HT1080 (cell line): ENCODE data around the gene SUSD6. TPM values are rescaled to one million over a fixed set of nuclear protein-coding genes. Genes with fewer than 3 reads are reported as not detected.
"Not testable (repeated sequence)": the region's sequence is repeated elsewhere in the genome, so short reads cannot be mapped to it uniquely, and the experiment has no call there.

Experiments
- DNase-seq: peaks from one replicate; pipeline ENCODE4 v3.0.0-alpha.2; 2015; ENCODE audit warnings: low read depth
- total RNA-seq: library from RNA; depleted of rRNA; stranded (reverse); fragments of >200 nt; shearing (Covaris generic); gene quantifications from 2 replicates; pipeline ENCODE4 v1.2.3, GENCODE V29; 2014

The SUSD6 gene
- total RNA-seq, 1 experiment from 2014 or later: 4.3 TPM

DNA sequence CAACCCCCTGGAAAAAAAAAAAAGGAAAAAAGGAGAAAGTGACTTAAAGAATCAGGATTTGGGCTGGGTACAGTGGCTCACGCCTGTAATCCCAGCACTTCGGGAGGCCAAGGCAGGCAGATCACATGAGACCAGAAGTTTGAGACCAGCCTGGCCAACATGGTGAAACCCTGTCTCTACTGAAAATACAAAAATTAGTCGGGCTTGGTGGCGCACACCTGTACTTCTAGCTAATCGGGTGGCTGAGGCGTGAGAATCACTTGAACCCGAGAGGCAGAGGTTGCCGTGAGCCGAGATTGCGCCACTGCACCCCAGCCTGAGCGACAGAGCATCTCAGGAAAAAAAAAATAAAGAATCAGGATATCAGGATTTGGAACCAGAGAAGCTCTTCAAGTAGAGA lies 36.2 kb downstream of the SUSD6 start:
- not testable (repeated sequence) for DNase-seq

DNA sequence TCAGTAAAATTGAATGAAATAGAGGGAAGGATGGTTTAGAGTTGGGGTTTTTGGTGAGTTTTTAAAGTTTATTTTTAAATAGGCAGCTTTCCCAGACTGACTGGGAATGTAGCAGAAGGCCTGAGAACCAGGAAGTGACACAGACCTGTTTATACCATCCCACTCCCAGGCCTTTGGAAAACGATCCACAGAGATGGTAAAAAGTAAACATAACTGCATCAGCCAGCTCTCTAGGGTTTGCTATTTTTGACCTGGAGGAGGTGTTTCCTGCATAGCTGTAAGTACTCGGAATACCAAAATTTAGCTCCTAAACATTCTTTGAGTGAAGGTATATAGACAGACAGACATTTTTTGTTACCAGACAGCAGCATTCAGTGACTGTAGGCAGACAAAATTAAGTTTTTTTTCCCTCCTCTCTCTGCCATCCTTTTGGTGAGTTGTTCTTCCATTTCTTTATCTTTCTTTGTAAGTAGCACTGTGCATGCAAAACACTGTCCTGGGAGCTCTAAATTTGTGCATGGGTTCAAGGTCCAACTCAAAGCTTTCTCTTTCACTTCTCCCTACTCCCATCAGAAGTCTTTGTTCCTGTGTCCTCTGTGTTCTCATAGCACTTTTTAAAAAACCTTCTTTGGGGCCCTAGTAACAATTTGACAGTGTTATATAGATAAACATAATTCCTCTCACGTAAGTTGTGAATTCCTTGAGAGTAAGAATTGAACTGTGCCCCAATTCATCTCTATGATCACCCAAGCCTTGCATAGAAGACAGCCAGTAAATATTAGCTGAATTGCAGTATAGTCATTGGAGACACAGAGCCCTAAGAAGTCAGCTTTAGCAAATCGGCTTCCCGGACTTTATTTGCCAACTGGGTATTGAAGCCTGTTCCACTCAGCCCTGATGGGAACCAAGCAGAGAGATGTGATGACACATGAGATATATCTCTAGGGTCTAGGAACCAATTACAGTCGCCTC lies 37.4 kb downstream of the SUSD6 start:
- DNase-seq: peak; percentile 86

DNA sequence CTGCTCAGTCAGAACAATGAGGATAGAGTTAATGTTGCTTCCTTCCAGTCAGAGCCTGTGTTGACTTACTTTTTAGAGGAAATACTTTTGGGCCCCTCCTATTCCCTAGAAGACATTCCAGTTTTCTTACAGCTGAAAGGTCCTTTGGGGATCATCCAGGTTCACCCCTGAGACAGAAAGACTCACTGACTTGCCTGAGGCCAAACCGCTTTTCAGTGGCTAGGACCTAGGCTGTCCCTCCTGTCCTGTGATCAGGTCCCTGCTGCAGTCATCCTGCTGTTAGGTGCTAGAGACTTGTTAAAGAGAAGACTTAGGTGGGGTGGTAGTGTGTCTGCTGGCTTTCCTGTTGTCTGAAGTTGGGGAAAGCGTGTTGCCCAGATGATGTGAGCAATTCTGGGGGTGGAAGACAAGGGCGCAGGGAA lies 39.6 kb downstream of the SUSD6 start:
- DNase-seq: no peak

DNA sequence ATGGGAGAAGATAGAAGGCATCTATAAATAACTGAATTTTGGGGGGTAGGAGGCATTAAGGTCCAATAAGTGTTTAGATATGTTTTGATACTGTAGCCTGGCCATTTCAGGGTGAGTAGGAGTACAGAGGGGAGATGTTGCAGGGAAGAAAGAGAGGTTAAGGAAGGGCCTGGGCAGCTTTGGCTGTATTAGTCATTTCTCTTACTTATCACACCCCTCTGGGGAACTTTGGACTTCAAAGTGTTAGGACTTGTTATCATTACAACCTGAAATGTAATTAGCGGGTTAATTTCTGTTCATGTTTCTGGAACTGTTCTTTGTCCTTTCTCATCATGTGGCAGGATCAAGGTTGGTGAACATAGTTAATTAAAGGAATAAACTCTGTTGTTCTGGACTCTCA lies 40.3 kb downstream of the SUSD6 start:
- DNase-seq: no peak

DNA sequence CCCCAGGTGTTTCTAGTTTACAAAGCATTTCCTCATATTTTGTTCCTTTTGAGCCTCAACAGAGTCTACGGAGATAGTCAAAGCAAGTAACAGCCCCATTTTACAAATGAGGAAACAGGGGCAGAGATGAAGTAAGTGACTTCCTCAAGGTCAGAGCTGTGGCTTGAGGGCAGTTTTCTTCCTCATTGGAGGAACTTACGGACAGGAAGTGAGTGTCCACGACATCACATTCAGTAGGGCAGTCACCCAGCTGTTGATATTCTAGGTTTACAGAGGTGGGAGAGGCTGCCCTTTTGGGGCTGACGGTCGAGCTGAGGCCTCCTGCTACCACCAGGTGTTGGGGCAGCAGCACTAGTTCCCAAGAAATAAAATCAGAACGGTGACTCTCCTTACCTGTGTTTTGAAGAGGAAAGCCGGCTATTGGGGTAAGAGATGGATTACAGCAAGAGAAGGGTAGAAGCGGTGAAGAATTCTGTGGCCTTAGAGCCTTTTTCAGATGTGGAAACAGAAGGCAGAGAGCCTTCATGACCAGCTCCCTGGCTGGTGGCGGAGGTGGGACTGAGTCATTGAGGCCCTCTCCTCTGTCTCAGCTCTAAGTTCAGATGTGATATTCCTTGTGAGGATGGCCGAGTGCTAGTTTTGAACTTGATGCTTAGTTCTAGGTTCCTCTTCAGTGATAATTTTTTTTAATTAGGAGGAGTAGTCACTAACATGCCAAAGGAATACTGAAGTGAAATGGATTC lies 41.7 kb downstream of the SUSD6 start:
- peak; percentile 18 for DNase-seq

DNA sequence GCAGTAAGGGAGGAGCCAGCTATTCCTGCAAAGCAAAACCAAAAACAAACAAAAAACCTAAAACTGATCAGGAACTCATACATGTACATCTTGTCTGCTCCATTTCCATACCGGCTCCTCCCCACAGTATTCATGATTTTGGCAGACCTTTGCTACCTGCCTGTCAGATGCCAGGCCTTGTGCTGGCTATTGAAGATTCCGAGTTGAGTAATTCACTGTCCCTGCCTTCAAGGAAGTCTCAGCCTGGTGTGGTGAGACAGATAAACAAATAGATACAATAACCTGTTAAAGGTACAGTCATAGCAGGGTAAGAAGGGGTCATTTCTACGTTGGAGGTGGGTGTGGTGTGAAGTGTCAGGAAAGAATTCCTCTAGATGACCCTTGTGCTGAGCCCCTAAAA lies 42.7 kb downstream of the SUSD6 start:
- DNase-seq: no peak

DNA sequence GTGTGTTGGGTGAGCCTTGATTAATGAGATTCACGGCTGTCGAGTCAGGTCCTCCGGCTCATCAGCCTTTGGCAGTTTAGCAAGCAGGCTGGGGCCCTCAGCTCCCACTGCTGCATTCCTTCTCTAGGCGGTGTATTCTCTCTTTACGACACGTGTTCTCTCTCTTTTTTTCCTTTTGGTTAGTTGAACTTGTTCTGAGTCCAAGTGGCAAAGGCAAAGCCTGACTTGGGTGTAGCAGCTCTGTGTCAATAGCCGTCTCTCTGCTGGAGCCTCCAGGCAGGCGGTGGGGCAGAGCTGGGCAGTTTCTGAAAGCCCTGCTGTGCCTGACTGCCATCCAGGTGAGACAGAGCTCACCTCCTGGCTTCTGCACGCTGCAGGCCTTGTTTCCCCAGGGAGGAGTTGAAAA lies 46.6 kb downstream of the SUSD6 start:
- peak; percentile 5 for DNase-seq

DNA sequence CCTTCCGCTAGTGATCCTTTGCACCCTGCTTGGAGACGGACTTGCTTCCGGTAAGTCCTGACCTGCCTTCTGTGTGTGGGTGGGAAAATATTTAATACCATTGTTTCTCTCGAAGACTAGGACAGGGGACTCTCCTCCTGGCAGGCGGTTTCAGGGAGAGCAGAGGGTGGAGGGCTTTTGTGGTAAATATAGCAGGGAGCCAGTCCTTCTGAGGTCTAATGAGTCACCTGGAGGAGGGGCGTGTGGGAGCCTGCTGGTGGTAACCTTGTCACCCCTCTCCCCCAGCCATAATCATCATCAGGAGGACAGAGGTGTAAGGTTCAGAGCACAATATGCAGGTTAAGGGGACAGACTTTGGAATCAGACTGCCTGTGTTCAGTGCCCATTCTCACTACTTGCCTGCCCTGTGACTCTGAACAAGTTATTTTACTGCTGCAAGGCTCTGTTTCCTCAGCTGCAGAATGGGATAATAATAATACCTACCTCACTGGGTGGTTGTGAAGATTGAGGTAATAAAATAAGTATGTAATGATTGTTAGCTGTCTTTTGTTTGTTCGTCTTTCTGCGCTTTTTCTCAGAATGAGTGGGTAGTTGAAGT lies 47.4 kb downstream of the SUSD6 start:
- peak; percentile 66 for DNase-seq

DNA sequence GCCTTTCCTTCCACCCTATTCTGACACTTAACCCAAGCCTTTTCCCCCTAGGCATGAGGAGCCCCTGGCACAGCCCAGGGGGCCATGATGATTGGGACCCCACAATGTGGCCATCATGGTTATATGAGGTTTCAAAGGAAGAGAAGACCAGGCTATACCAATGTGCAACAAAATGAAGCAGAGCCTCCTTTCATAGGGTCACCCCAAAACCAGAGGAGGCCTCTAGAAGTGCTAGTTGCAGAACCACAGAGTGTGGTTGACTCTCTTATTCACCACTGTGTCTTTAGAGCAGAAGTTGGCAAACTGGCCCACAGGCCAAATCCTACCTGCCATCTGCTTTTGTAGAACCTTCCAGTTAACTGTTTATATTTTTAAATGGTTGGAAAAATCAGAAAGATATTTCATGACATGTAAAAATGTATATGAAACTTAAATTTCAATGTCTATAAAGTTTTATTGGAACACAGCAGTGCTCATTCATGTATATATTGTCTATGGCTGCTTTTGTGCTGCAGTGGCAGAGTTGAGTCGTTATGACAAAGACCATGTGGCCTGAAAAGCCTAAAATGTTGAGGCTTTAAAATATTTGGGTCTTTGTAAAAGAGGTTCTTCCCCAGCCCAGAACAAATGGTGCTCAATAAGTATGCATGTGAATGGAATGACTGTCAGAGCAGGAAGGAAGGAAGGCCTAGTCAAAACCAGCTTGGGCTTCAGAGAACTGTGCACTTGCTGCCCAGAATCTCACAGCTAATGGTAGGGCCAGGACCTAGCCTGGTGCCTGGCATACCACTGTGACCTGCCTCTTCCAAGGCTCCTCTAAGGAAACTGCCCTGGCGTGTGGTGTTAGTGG lies 49.2 kb downstream of the SUSD6 start:
- no peak for DNase-seq

DNA sequence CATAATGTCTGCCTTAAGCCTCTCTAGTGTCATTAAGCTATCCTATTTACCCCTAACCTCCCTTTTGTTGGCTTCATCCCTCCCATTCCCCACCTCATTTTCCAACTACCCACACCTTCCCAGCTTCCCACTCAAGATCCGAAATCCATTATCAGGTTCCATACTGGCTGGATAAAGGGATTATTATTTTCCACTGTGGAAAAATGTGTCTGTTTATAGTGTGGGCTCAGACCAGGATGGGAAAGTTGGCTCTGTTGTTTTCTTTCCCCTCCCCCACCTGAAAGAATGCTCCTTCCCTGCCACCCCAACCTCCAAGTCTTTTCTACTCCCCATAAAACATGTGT lies 49.8 kb downstream of the SUSD6 start:
- DNase-seq: no peak

DNA sequence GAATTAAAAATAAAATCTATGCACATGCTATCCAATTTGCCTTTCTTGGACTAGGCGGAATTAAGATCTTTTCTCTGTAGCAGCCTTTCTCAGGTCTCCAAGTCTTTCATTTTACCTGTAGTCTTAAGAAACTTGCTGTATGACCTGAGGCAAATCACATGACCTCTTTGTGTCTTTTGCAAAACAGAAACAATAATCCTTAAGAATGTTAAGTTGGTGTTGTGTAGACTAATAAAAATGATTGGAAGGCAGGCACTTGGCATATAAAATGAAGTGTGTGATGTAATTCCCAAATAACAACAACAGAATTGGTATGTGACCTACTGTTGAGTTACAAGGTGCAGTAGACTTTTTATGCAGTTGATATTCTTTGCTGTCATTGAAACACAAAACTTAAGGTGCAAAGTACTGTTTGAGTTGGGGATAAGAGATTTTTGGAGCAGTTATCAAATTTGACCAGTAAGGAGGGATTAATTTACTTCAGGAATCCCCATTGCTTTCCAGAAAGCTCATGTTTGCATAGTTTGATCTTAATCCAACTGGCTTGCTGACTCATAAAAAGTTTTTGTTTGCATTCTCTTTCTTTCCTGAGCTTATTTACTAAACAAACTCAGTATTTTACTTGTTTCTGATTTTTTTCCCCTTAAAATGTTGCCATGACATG lies 51.4 kb downstream of the SUSD6 start:
- no peak for DNase-seq

DNA sequence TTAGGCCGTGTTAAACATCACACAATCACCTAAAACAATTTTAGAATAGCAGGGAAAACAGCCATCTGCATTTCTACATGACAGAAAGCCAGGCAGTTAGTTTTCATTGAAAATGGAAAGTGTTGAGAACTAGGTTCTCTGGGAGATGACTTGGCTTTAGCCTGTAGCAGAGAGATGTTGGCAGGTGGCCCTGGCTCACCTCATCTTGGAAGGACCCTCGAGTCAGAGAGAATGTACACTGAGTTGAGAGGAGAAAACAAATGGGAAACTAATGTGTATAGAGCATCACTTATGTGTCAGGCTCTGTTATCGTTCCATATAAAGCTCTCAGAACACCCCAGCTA lies 51.9 kb downstream of the SUSD6 start:
- DNase-seq: no peak

DNA sequence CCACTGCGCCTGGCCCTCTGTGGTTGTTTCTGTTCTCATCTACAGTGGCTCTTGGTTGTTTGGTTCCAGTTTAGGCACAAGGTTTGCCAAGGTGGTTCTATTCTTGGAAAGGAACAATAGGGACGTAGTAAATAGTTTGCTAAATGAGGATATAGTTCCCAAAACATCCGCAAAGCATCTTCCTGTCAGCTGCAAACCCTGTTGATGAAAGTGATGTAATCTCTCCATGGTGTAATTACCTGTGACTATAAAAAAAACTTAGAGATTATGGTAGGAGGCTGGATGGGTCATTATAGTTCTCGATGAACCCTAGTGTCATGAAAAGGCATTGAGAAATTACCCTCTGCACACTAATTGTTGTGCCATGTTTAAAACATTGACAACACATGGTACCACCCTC lies 52.9 kb downstream of the SUSD6 start:
- DNase-seq: no peak

DNA sequence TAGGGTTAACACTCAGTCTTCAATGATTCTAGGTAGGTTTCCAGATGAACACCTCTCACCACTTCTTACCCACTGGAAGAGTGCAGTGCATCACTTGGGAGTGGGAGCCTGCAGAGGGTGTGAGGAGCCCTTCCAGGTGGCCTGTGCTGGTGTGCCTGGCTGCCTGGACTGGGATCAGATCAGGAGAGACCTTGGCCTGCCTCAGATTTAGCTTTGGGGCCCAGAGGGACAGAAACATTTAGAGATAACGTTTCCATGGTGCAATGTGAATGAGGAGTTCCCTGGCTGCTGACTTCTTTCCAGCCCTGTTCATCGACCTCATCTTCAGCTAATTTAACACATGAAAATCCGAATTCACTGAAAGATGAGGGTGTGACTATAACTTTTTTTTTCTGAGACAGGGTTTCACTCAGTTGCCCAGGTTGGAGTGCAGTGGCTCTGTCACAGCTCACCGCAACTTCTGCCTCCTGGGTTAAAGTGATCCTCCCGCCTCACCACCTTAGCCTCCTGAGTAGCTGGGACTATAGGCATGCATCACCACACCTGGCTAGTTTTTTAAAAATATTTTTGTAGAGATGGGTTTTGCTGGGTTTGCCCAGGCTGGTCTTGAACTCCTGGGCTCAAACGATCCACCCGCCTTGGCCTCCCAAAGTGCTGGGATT lies 53.6 kb downstream of the SUSD6 start:
- DNase-seq: no peak

DNA sequence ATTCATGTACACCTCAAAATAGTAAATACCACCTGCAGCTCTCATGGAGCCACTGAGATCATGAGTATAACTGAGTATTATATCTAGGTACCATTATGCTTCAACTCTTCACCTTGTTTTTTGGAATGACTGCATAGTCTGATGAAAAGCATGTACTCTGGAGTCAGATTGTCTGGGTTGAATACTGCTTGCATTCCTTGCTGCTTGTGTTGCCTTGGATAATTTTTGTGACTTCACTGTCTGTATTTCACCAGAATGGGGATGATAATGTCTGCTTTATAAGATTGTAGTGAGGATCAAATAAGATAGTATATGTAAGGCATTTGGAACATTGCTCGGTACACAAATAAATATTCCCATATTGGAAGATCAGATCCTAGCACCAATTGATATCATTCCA lies 54.2 kb downstream of the SUSD6 start:
- no peak for DNase-seq

DNA sequence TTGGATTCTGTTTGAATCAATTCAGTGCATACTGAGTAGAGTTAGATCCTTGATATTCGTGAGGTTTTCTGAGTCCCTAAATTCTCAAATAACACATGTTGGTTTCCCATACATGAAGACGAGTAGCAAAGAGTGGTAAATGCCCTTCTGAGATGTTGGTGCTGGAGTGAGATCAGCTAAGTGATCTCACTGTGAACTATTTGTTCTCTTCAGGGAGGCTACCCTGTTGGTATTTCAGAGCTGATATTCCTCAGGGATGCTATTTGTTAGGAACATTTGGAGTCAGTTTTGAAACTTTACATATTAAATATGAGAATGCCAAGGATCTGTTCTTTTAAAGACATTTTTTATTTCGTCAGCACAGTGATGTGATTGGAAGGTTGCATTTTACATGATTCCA lies 54.7 kb downstream of the SUSD6 start:
- DNase-seq: no peak

DNA sequence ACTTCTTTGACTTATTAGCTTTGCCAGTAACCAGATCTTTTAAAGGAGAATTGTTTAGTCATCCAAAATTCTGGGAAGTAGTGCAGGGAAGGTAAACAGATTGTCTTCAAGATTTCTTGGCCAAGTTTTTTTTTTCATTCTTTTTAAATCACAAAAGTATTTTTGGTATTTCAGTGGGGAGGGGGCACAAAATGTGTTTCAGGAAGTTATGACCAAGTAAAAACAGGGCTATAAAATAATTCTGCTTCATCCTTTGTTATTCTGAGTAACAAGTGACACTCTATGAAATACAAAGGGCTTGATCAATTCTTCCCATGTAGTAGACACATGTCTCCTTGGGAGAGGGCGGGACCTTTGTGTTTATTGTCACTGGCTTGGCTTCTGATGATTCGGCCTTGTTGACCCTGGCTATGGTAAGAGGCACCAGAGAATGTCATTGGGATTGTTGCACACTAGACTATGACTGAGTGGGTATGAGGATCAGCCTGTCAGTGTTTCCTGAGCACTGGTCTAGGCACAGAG lies 55.4 kb downstream of the SUSD6 start:
- DNase-seq: no peak

DNA sequence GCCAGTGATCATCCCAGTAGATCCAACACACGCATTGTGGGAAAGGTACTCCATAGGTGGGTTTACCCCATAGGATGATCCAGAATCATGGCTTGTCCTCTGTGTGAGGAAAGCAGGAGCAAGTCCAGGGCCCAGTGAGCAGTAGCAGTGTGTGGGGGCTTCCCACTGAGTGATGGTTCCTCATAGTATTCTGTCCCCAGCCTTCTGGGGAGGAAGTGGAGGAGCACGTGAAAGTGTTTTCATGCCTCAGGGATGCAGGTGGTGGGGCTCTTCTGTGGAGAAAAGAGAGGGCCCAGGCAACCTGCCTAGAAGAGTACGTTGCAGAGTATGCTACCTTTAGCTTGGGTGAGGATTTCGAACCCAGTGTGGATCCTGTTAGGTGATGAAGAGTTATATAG lies 56.5 kb downstream of the SUSD6 start:
- DNase-seq: no peak

DNA sequence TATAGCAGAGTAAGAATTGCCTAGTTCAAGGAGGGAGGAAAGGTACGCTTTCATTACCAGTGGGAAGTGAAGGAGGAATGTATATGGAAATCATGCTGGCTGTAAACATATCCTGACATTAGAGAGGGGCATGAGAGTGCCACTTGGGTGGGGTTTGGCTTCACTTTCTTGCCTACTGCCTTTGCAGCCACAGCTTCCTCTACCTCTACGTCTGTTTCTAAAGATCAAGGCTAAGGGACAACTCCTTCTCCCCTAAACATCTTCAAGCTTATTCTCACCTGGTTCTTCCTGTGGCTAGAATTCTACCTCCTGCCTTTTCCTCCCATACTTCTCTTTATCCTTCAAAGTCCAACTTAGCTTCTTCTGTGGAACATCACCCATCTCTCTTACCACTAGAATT lies 58.0 kb downstream of the SUSD6 start:
- DNase-seq: no peak

DNA sequence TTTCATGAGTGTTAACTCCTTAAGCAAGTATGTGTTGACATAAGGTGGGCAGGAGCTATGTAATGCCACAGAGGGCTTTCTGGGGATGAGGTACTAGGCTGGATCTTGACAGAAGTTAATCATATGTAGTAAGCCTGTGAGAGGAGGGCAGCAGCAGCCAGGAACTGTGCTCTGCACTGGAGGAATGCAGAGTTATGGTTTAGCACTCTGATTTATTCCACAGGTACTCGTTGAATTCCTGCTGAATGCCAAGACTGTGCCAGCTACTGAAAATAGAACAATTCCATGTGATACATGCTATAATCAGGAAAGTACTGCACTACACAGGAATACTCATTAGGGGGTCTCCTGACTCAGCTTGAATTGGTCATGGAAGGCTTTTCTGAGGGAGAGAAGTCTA lies 58.7 kb downstream of the SUSD6 start:
- DNase-seq: no peak
